ENCODE results near the gene POLR1D.

DNA sequence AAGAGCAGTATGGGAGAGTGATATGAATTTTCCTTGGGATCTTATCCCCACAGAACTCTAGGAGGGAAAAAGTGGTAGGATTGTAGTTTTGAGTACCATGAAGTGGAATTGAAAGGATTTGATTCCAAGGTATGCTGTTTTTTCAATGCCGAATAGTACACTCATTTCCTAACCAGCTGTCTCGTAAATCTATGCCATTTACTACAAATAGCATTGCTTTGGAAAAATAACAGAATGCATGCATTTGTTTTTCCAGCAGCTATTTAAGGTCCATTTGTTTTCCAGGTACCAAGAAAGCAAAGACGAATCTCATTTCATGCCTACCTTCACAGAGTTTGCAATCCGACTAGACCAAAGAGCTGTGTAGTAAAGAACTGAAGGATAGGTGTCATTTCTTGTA lies 10.5 kb downstream of the POLR1D start:
- no peak for TF ChIP-seq MYC (IDR thresholded peaks at IDR 0.05; ENCODE audit: low read depth, low read length)
- TF ChIP-seq, protein P1, sequence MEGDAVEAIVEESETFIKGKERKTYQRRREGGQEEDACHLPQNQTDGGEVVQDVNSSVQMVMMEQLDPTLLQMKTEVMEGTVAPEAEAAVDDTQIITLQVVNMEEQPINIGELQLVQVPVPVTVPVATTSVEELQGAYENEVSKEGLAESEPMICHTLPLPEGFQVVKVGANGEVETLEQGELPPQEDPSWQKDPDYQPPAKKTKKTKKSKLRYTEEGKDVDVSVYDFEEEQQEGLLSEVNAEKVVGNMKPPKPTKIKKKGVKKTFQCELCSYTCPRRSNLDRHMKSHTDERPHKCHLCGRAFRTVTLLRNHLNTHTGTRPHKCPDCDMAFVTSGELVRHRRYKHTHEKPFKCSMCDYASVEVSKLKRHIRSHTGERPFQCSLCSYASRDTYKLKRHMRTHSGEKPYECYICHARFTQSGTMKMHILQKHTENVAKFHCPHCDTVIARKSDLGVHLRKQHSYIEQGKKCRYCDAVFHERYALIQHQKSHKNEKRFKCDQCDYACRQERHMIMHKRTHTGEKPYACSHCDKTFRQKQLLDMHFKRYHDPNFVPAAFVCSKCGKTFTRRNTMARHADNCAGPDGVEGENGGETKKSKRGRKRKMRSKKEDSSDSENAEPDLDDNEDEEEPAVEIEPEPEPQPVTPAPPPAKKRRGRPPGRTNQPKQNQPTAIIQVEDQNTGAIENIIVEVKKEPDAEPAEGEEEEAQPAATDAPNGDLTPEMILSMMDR (IDR thresholded peaks at IDR 0.05; ENCODE audit: low read depth, low read length): no peak
- TF ChIP-seq, protein P2, sequence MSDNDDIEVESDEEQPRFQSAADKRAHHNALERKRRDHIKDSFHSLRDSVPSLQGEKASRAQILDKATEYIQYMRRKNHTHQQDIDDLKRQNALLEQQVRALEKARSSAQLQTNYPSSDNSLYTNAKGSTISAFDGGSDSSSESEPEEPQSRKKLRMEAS (IDR thresholded peaks at IDR 0.05; ENCODE audit: low read depth, low read length): no peak

Data from NB4 (cell line).